Measurements from ENCODE around the gene FBXO42. TPM values are rescaled to one million over a fixed set of nuclear protein-coding genes. Genes with fewer than 3 reads are reported as not detected.

FBXO42 gene
- total and polyA plus RNA-seq, 2 of the 8 experiments (the other 6 are each of a cell fraction or from before 2014, with no cell fraction given), result 15.1 to 17.0 TPM

GRCh38 chr1:16279186-16279585, 73.1 kb downstream of the FBXO42 start:
- no peak overlapping the region for H3K23ac ChIP-seq (ENCODE audit: insufficient read length)
- no peaks in the 10 kb centered on the region; the same call in 1 of the 2 replicates for H3K79me1 ChIP-seq (ENCODE audit: low read depth, low read length)
- H2BK20ac ChIP-seq (ENCODE audit: low read length), result no peak overlapping the region
- H2BK5ac ChIP-seq (ENCODE audit: low read depth, low read length), result no peak overlapping the region
- H3K9me3 ChIP-seq (ENCODE audit: insufficient read depth in 2 of 2, low read depth in 1 of 2, low read length in 1 of 2), result no peaks in the 10 kb centered on the region
- CTCF ChIA-PET (ENCODE audit: partially characterized antibody), result interaction anchor here (0.5 to 1.9 kb wide), 3 partner anchors 11 to 1802 kb away, joined by 3 to 4 read pairs (median 4); no protein-coding TSS in a partner anchor
- FAIRE-seq (no peak), DNase-seq (ENCODE audit: low read depth in 1 of 2, low spot score in 2 of 2) (no peak)
- H2BK15ac ChIP-seq (ENCODE audit: low read length), result no peak overlapping the region
- no peak overlapping the region for H3K4me3 ChIP-seq (ENCODE audit: extremely low read depth in 1 of 4, insufficient read depth in 2 of 4, low read depth in 3 of 4, low read length in 4 of 4)
- no peak overlapping the region for H3K4me2 ChIP-seq (ENCODE audit: insufficient read depth in 1 of 2, low read depth in 2 of 2, low read length in 2 of 2)
- H3K79me2 ChIP-seq (ENCODE audit: control insufficient read depth in 1 of 2, insufficient read depth in 2 of 2, low read length in 2 of 2), result no peaks in the 10 kb centered on the region
- no peak overlapping the region for H2BK12ac ChIP-seq (ENCODE audit: low read depth, low read length)
- no peak overlapping the region for H3K4ac ChIP-seq (replicated peaks; ENCODE audit: insufficient read length, low read depth, low read length)
- H3K36me3 ChIP-seq (ENCODE audit: control insufficient read depth in 2 of 4, insufficient read depth in 4 of 4, low read length in 3 of 4), result no peaks in the 10 kb centered on the region
- WGBS, 2 experiments (ENCODE audit: extremely low coverage in 1 of 2, insufficient coverage in 1 of 2, insufficient read length in 1 of 2, insufficient replicate concordance in 2 of 2, low coverage in 1 of 2, low lambda C conversion rate in 2 of 2, missing lambda C conversion rate in 1 of 2), result 82% methylated on average over 2 of the region's 2 CpGs; no CpG with 5 or more reads in 1 of the 2 experiments
- no peak for TF ChIP-seq MAFK (IDR thresholded peaks at IDR 0.05; ENCODE audit: low read depth, low read length)
- no peak for TF ChIP-seq MAX (IDR thresholded peaks at IDR 0.05)
- TF ChIP-seq USF2 (IDR thresholded peaks at IDR 0.05; ENCODE audit: low read length), result no peak
- TF ChIP-seq CREB1 (IDR thresholded peaks at IDR 0.05), result no peak
- TF ChIP-seq HDAC6 (IDR thresholded peaks at IDR 0.05; ENCODE audit: low read depth, low read length), result no peak
- no peak for TF ChIP-seq EZH2 (IDR thresholded peaks at IDR 0.05; ENCODE audit: low read depth, low read length, severe bottlenecking)
- no peak overlapping the region for H2AFZ ChIP-seq (ENCODE audit: low read length)
- no peak overlapping the region for H3K18ac ChIP-seq (ENCODE audit: extremely low read depth, low read length)
- H3K14ac ChIP-seq (ENCODE audit: insufficient read length), result no peak overlapping the region
- H2AK5ac ChIP-seq (ENCODE audit: low read depth, low read length), result no peak overlapping the region
- no peaks in the 10 kb centered on the region for H3K4me1 ChIP-seq (replicated peaks in 1 of 4; ENCODE audit: control insufficient read depth in 3 of 4, insufficient read depth in 4 of 4, low read length in 3 of 4)
- no peak overlapping the region for H2BK120ac ChIP-seq (replicated peaks; ENCODE audit: low read depth, low read length)
- H4K5ac ChIP-seq (ENCODE audit: insufficient read length, low read depth, low read length), result no peak overlapping the region
- POLR2A ChIA-PET (ENCODE audit: partially characterized antibody), result no interaction called here
- H4K20me1 ChIP-seq (replicated peaks in 1 of 2; ENCODE audit: control insufficient read depth in 1 of 2, insufficient read depth in 2 of 2, low read length in 2 of 2), result peaks cover 0 to 2% of the 10 kb centered on the region in 2 experiments
- H3K27me3 ChIP-seq (replicated peaks in 1 of 4; ENCODE audit: control insufficient read depth in 3 of 4, extremely low read depth in 1 of 4, insufficient read depth in 3 of 4, low read length in 3 of 4), result no peaks in the 10 kb centered on the region
- H4K91ac ChIP-seq (replicated peaks; ENCODE audit: insufficient read length, low read length), result no peak overlapping the region
- no peak overlapping the region for H4K8ac ChIP-seq (ENCODE audit: extremely low read depth, insufficient read depth, low read length)
- no peak overlapping the region for H3K56ac ChIP-seq (replicated peaks; ENCODE audit: insufficient read length, low read depth, low read length)
- H3K9ac ChIP-seq (replicated peaks in 1 of 4; ENCODE audit: extremely low read depth in 1 of 4, low read depth in 3 of 4, low read length in 3 of 4), result no peak overlapping the region
- H3K23me2 ChIP-seq (ENCODE audit: low read depth, low read length), result no peaks in the 10 kb centered on the region
- no peak overlapping the region for H3K27ac ChIP-seq (ENCODE audit: low read depth, low read length)
